Stimulated activated memory B cell treated with anti-CD40 and anti-IgM and Interleukin-4, amounts not matched to agents 10 μg/mL and 1 μg/mL and 100 μg/mL, for 72 hours (primary cell): ENCODE data around the gene PRKG1.
A peak's percentile ranks its signal among the peaks of the same experiment; 100 is the strongest.

ENCODE experiments used
- ATAC-seq: fragments of 150-1000 bp; cut with Tn5 transposase; 2 replicates; pipeline ENCODE4 v1.10.0; 2021
- H3K27ac Mint-ChIP-seq: one replicate; pipeline ENCODE4 v1.8.0; 2022; ENCODE audit warnings: mild to moderate bottlenecking, mixed read lengths
- H3K27me3 Mint-ChIP-seq: one replicate; pipeline ENCODE4 v1.8.0; 2022; ENCODE audit warnings: mixed read lengths
- H3K36me3 Mint-ChIP-seq: one replicate; pipeline ENCODE4 v1.8.0; 2022; ENCODE audit warnings: mixed read lengths
- H3K4me1 Mint-ChIP-seq: one replicate; pipeline ENCODE4 v1.8.0; 2022; ENCODE audit warnings: mixed read lengths
- H3K4me3 Mint-ChIP-seq: one replicate; pipeline ENCODE4 v1.8.0; 2022; ENCODE audit warnings: mild to moderate bottlenecking, moderate library complexity, mixed read lengths
- H3K9me3 Mint-ChIP-seq: one replicate; pipeline ENCODE4 v1.8.0; 2022; ENCODE audit warnings: mixed read lengths

Gene PRKG1

GRCh38 chr10:51952056-51952455 lies 877.8 kb downstream of the PRKG1 start:
- Mint-ChIP-seq H3K27me3 (no peaks in the 10 kb centered on the region), H3K4me3 (no peak overlapping the region), H3K36me3 (no peaks in the 10 kb centered on the region), H3K4me1 (no peaks in the 10 kb centered on the region), H3K9me3 (no peaks in the 10 kb centered on the region), H3K27ac (no peak overlapping the region)
- ATAC-seq = no peak

GRCh38 chr10:51955696-51956095 lies 881.4 kb downstream of the PRKG1 start:
- no peaks in the 10 kb centered on the region for H3K4me1 Mint-ChIP-seq
- no peak overlapping the region for H3K27ac Mint-ChIP-seq
- ATAC-seq = no peak
- H3K4me3 Mint-ChIP-seq = no peak overlapping the region
- no peaks in the 10 kb centered on the region for H3K36me3 Mint-ChIP-seq
- H3K9me3 Mint-ChIP-seq = no peaks in the 10 kb centered on the region
- H3K27me3 Mint-ChIP-seq = peaks cover 18% of the 10 kb centered on the region

GRCh38 chr10:51956822-51957221 lies 882.5 kb downstream of the PRKG1 start:
- ATAC-seq = no peak
- H3K9me3 Mint-ChIP-seq = no peaks in the 10 kb centered on the region
- peaks cover 18% of the 10 kb centered on the region for H3K27me3 Mint-ChIP-seq
- no peaks in the 10 kb centered on the region for H3K36me3 Mint-ChIP-seq
- no peaks in the 10 kb centered on the region for H3K4me1 Mint-ChIP-seq
- H3K4me3 Mint-ChIP-seq = no peak overlapping the region
- H3K27ac Mint-ChIP-seq = no peak overlapping the region

GRCh38 chr10:51960494-51960895 lies 886.2 kb downstream of the PRKG1 start:
- Mint-ChIP-seq H3K9me3 (no peaks in the 10 kb centered on the region), H3K36me3 (no peaks in the 10 kb centered on the region), H3K27ac (no peak overlapping the region), H3K4me3 (no peak overlapping the region), H3K4me1 (no peaks in the 10 kb centered on the region), H3K27me3 (peaks cover 18% of the 10 kb centered on the region)
- ATAC-seq = no peak

- Mint-ChIP-seq H3K4me3 (no peak overlapping the region), H3K27ac (no peak overlapping the region), H3K4me1 (no peaks in the 10 kb centered on the region), H3K36me3 (no peaks in the 10 kb centered on the region), H3K27me3 (peaks cover 18% of the 10 kb centered on the region), H3K9me3 (no peaks in the 10 kb centered on the region)
- no peak for ATAC-seq
These were observed 887.1 kb downstream of the PRKG1 start for GRCh38 chr10:51961401-51961800.

GRCh38 chr10:51964630-51965029 lies 890.3 kb downstream of the PRKG1 start:
- Mint-ChIP-seq H3K9me3 (no peaks in the 10 kb centered on the region), H3K36me3 (no peaks in the 10 kb centered on the region), H3K27me3 (no peaks in the 10 kb centered on the region), H3K4me3 (no peak overlapping the region), H3K4me1 (no peaks in the 10 kb centered on the region), H3K27ac (no peak overlapping the region)
- ATAC-seq = no peak

- no peaks in the 10 kb centered on the region for H3K27me3 Mint-ChIP-seq
- no peaks in the 10 kb centered on the region for H3K36me3 Mint-ChIP-seq
- no peak for ATAC-seq
- H3K9me3 Mint-ChIP-seq = no peaks in the 10 kb centered on the region
- no peak overlapping the region for H3K27ac Mint-ChIP-seq
- H3K4me1 Mint-ChIP-seq = no peaks in the 10 kb centered on the region
- no peak overlapping the region for H3K4me3 Mint-ChIP-seq
These were observed 891.2 kb downstream of the PRKG1 start for GRCh38 chr10:51965451-51965850.

GRCh38 chr10:51972733-51973346 lies 898.6 kb downstream of the PRKG1 start:
- Mint-ChIP-seq H3K27ac (no peak overlapping the region), H3K4me3 (no peak overlapping the region), H3K4me1 (no peaks in the 10 kb centered on the region), H3K27me3 (no peaks in the 10 kb centered on the region), H3K36me3 (no peaks in the 10 kb centered on the region), H3K9me3 (no peaks in the 10 kb centered on the region)
- peak; percentile 43 for ATAC-seq

- Mint-ChIP-seq H3K4me3 (no peak overlapping the region), H3K27ac (no peak overlapping the region), H3K4me1 (no peaks in the 10 kb centered on the region), H3K27me3 (no peaks in the 10 kb centered on the region), H3K9me3 (peaks cover 7% of the 10 kb centered on the region), H3K36me3 (no peaks in the 10 kb centered on the region)
- no peak for ATAC-seq
These were observed 906.5 kb downstream of the PRKG1 start for GRCh38 chr10:51980752-51981151.

GRCh38 chr10:51981731-51982130 lies 907.4 kb downstream of the PRKG1 start:
- Mint-ChIP-seq H3K27ac (no peak overlapping the region), H3K36me3 (no peaks in the 10 kb centered on the region), H3K4me3 (no peak overlapping the region)

GRCh38 chr10:51983481-51983880 lies 909.2 kb downstream of the PRKG1 start:
- H3K27ac Mint-ChIP-seq = no peak overlapping the region
- no peak overlapping the region for H3K4me3 Mint-ChIP-seq
- peaks cover 6% of the 10 kb centered on the region for H3K9me3 Mint-ChIP-seq

More at GRCh38 chr10:51981731-51982130, 907.4 kb downstream of the PRKG1 start:
- peaks cover 7% of the 10 kb centered on the region for H3K9me3 Mint-ChIP-seq
- no peaks in the 10 kb centered on the region for H3K27me3 Mint-ChIP-seq
- ATAC-seq = no peak
- H3K4me1 Mint-ChIP-seq = no peaks in the 10 kb centered on the region

GRCh38 chr10:51985336-51985735 lies 911.0 kb downstream of the PRKG1 start:
- Mint-ChIP-seq H3K36me3 (no peaks in the 10 kb centered on the region), H3K27ac (no peak overlapping the region), H3K9me3 (no peaks in the 10 kb centered on the region), H3K27me3 (no peaks in the 10 kb centered on the region), H3K4me1 (no peaks in the 10 kb centered on the region), H3K4me3 (no peak overlapping the region)
- no peak for ATAC-seq

More at GRCh38 chr10:51983481-51983880, 909.2 kb downstream of the PRKG1 start:
- Mint-ChIP-seq H3K27me3 (no peaks in the 10 kb centered on the region), H3K4me1 (no peaks in the 10 kb centered on the region), H3K36me3 (no peaks in the 10 kb centered on the region)
- no peak for ATAC-seq

- H3K27ac Mint-ChIP-seq = no peak overlapping the region
- no peaks in the 10 kb centered on the region for H3K9me3 Mint-ChIP-seq
- H3K4me3 Mint-ChIP-seq = no peak overlapping the region
These were observed 912.2 kb downstream of the PRKG1 start for GRCh38 chr10:51986516-51986915.

GRCh38 chr10:51993475-51993874 lies 919.2 kb downstream of the PRKG1 start:
- no peak overlapping the region for H3K27ac Mint-ChIP-seq
- H3K27me3 Mint-ChIP-seq = no peaks in the 10 kb centered on the region
- no peak for ATAC-seq
- H3K36me3 Mint-ChIP-seq = no peaks in the 10 kb centered on the region
- H3K9me3 Mint-ChIP-seq = no peaks in the 10 kb centered on the region
- H3K4me1 Mint-ChIP-seq = no peaks in the 10 kb centered on the region
- no peak overlapping the region for H3K4me3 Mint-ChIP-seq

More at GRCh38 chr10:51986516-51986915, 912.2 kb downstream of the PRKG1 start:
- Mint-ChIP-seq H3K4me1 (no peaks in the 10 kb centered on the region), H3K27me3 (no peaks in the 10 kb centered on the region), H3K36me3 (no peaks in the 10 kb centered on the region)
- no peak for ATAC-seq

GRCh38 chr10:51999096-51999495 lies 924.8 kb downstream of the PRKG1 start:
- H3K9me3 Mint-ChIP-seq = no peaks in the 10 kb centered on the region
- no peaks in the 10 kb centered on the region for H3K27me3 Mint-ChIP-seq
- H3K4me1 Mint-ChIP-seq = no peaks in the 10 kb centered on the region
- H3K36me3 Mint-ChIP-seq = no peaks in the 10 kb centered on the region
- H3K27ac Mint-ChIP-seq = no peak overlapping the region
- no peak for ATAC-seq
- no peak overlapping the region for H3K4me3 Mint-ChIP-seq

GRCh38 chr10:52004342-52004949 lies 930.2 kb downstream of the PRKG1 start:
- H3K27ac Mint-ChIP-seq = no peak overlapping the region
- H3K27me3 Mint-ChIP-seq = no peaks in the 10 kb centered on the region
- ATAC-seq = no peak
- H3K36me3 Mint-ChIP-seq = no peaks in the 10 kb centered on the region
- no peaks in the 10 kb centered on the region for H3K4me1 Mint-ChIP-seq
- H3K4me3 Mint-ChIP-seq = no peak overlapping the region
- peaks cover 13% of the 10 kb centered on the region for H3K9me3 Mint-ChIP-seq
